T1000 (cell line): ENCODE measurements around the gene PLA2G12A.

Source experiments
- DNase-seq: peaks from one replicate; lab custom pipeline; 2025; ENCODE audit warnings: mixed read lengths; lab: John Stamatoyannopoulos, UW

The PLA2G12A gene

GRCh38 chr4:109729117-109729717, 653 bp downstream of the PLA2G12A start:
- no peak for DNase-seq

- no peak for DNase-seq
Measured at GRCh38 chr4:109728385-109728784, 1.5 kb downstream of the PLA2G12A start.

- no peak for DNase-seq
Measured at GRCh38 chr4:109723110-109723509, 6.8 kb downstream of the PLA2G12A start.

- DNase-seq: no peak
Measured at GRCh38 chr4:109722357-109722756, 7.5 kb downstream of the PLA2G12A start.

GRCh38 chr4:109721033-109721432, 8.8 kb downstream of the PLA2G12A start:
- no peak for DNase-seq

- no peak for DNase-seq
Measured at GRCh38 chr4:109719604-109720003, 10.3 kb downstream of the PLA2G12A start.

GRCh38 chr4:109718759-109719158, 11.1 kb downstream of the PLA2G12A start:
- DNase-seq: no peak

- no peak for DNase-seq
Measured at GRCh38 chr4:109713500-109713899, 16.4 kb downstream of the PLA2G12A start.

GRCh38 chr4:109708990-109709389, 20.9 kb downstream of the PLA2G12A start:
- DNase-seq: no peak

- DNase-seq: no peak
Measured at GRCh38 chr4:109708435-109708834, 21.4 kb downstream of the PLA2G12A start.

- DNase-seq: no peak
Measured at GRCh38 chr4:109703664-109704361, 26.1 kb downstream of the PLA2G12A start.

- DNase-seq: peak; percentile 73
Measured at GRCh38 chr4:109702950-109703663, 26.8 kb downstream of the PLA2G12A start, which contains the start of gene CASP6. TSS of gene CASP6 (minus strand) at chr4:109703445. CDS start at chr4:109703395, 50 bp downstream.

GRCh38 chr4:109701566-109702410, 28.1 kb downstream of the PLA2G12A start:
- no peak for DNase-seq

- no peak for DNase-seq
Measured at GRCh38 chr4:109699553-109700225, 30.2 kb downstream of the PLA2G12A start.

- no peak for DNase-seq
Measured at GRCh38 chr4:109698656-109699055, 31.2 kb downstream of the PLA2G12A start.

- no peak for DNase-seq
Measured at GRCh38 chr4:109691411-109691920, 38.4 kb downstream of the PLA2G12A start.

- DNase-seq: no peak
Measured at GRCh38 chr4:109690690-109691410, 39.0 kb downstream of the PLA2G12A start.

GRCh38 chr4:109684727-109685126, 45.1 kb downstream of the PLA2G12A start:
- no peak for DNase-seq

- DNase-seq: no peak
Measured at GRCh38 chr4:109683621-109684253, 46.1 kb downstream of the PLA2G12A start.

- DNase-seq: no peak
Measured at GRCh38 chr4:109682875-109683274, 47.0 kb downstream of the PLA2G12A start.
